Esophagus squamous epithelium (tissue), 4 donors: ENCODE data around the gene SCN4B.
"Not testable (repeated sequence)": the region's sequence is repeated elsewhere in the genome, so short reads cannot be mapped to it uniquely, and the experiment has no call there.

Source experiments
- CTCF ChIP-seq, 6 experiments: fragments of 450-650 bp in 4 of 6; fragments of 200-600 bp in 2 of 6; sonication (generic) in 2 of 6; IDR thresholded peaks; one replicate each; pipeline ENCODE4 v1.5.1; 2016 to 2019; ENCODE audit warnings: antibody characterized with exemption in 6 of 6, mild to moderate bottlenecking in 4 of 6, moderate library complexity in 4 of 6
- POLR2A ChIP-seq, 4 donors: fragments of 450-650 bp; IDR thresholded peaks; one replicate each; pipeline ENCODE4 v1.6.1; 2017; ENCODE audit warnings: antibody characterized with exemption in 4 of 4, mild to moderate bottlenecking in 4 of 4, moderate library complexity in 3 of 4

GRCh38 chr11:118183691-118184090, 31.1 kb upstream of the SCN4B start:
- TF ChIP-seq CTCF, POLR2A (IDR thresholded peaks at IDR 0.05): not testable (repeated sequence)
